Measurements from ENCODE around the gene ALDH1A2. TPM values are rescaled to one million over a fixed set of nuclear protein-coding genes. Genes with fewer than 3 reads are reported as not detected.

The ALDH1A2 gene
- total RNA-seq, 1 donor from 2014 or later, result 6.1 TPM

DNA sequence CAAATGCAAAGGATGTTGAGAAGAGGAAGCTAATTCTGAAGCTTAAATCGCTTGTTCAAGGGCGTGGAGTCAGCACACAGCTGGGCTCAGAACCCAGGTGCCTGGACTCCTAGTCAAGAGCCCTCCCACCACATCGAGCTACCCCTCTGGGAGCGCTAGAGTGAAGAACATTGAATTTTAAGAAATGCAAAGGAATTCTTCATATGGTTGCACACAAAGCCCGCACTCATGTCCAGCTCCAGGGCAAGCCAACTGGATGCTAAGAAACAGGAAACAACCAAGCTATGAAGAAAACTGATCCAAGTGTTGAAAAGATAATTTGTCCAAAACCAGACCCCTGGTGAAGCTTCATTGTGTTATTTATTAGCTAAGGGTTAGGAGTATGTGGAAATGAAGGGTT lies 122.3 kb downstream of the ALDH1A2 start:
- no peak for DNase-seq

GRCh38 chr15:57941816-57942215 lies 123.7 kb downstream of the ALDH1A2 start:
- no peak for DNase-seq

DNA sequence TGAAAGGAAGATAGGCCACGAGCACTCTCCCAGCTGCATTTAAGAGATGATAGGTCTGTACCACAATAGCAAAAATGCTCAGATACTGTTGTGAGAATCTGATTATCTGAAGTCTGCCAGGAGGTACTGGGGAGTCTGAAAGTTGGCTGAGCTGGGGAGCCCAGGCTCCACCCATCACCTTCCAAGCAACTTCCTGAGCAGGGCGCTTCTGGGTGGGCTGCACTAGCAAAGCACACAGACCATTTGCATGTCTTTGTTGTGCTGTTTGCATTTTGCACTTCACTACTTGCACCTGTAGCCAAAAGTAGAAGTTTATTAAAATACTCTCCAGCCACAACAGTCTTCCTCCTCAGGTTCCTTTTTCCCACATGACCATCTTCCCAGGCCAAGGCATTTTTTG lies 133.2 kb downstream of the ALDH1A2 start:
- no peak for DNase-seq

- no peak for DNase-seq
Observed at GRCh38 chr15:57931570-57931969, 133.9 kb downstream of the ALDH1A2 start.

GRCh38 chr15:57927091-57927631 lies 138.3 kb downstream of the ALDH1A2 start:
- no peak for DNase-seq

DNA sequence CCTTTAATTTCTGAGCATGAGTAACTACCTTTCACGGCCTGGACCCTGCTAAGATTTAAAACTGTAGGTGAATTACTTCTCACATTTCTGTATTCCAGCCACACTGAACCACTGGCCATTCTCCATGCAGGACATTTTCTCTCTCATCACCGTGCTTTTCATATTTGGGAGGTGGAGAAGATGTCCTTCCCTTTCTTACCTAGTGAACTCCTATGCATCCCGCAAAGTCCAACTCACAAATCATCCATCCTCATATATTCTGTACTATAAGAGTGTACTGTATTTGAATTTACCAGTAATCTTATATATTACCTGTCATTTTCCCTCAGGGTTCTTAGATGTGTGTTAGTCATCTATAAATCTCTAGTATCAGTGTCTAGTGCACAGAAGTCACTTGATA lies 139.9 kb downstream of the ALDH1A2 start:
- no peak for DNase-seq

- DNase-seq, result no peak
Observed at GRCh38 chr15:57924598-57924997, 140.9 kb downstream of the ALDH1A2 start.

DNA sequence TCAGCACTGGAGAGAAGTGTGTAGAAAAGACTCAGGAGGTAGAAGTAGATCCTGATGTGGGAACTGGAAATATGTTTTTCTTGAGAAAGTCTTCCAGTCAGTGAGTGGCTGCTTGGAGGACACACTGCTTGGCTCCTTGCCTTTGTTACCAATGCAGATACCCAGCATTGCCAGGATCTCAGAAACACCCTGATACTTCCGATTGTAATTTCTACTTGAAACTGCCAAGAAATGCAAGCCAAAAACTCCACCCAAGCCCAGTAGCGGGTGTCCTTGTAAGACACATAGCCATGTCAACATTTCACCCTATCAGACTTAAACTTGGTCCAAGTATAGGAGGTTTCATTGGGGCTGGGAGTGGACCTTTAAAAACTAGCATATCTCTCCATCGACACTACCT lies 141.8 kb downstream of the ALDH1A2 start:
- DNase-seq, result no peak

DNA sequence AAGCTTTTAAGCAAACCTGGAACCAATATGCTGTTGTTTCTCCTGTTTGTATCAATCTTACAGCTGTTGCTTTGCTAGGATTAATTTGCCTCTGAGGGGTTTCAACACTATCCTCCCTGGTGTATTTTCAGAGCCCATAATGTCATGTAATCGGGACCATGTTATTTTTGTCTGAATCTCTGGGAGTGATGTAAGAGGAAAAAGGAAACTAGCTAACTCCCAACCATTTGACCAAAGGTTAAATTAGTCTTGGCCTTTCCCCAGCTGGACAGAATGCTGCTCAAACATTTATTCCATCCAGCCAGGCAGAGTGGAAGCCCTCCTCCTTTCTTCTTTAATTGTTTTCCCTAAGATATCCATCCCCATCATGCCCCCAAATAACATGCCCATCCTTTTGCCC lies 142.2 kb downstream of the ALDH1A2 start:
- DNase-seq, result no peak

DNA sequence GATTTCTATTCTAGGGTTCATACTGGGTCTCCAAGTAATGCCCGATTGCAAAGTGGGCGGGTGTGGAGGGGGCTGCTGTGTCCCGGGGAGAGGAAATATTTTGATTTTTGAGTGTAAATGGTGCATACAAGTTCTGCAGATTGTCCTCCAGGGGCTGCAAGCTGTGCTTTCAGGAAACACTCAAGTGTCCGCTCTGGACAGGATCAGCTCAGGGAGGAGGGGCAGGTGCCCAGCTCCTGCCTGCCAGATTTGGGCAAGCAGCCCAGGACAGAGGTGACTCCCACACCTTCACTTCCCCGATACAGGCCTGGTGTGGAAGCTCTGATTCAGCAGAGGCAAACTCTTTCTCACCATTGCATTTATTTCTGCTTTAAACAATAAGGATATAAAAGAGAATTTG lies 142.7 kb downstream of the ALDH1A2 start:
- DNase-seq, result no peak

DNA sequence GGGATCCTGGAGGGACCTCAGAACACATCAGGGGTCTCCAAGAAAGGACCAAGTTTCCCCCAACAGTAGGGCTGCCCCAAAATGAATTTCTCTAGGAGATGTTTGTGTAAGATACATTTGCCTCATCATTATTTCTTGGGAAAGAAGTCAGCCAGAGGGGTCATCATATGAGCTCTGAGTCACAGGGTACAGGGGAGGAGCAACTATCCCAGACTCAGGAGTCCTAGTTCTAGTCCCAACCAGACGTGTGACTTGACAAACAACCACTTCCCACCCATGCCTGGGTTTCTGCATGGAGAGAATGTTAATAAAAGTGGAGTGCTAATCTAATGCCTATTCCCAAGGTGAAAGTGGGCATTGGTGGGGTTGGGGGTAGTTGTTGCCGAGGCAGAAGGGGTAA lies 144.1 kb downstream of the ALDH1A2 start:
- DNase-seq, result no peak

DNA sequence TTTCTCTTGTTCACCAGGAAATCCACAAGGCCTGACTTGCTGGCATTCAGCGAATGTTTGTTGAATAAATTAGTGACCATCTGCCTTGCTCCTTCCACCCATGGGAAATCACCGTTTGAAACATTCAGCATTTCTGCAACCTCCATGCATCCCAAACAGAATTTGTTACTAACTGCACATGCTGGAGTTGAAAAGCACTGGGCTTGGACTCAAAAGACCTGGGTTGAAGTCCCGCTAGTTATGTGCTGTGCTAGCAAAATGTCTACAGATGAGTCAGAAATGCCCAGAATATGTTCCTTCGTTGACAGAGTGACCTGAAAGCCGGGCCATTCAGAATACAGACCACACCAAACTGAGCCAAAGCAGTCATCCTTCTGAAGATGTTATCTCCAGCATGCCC lies 144.6 kb downstream of the ALDH1A2 start:
- DNase-seq, result no peak

DNA sequence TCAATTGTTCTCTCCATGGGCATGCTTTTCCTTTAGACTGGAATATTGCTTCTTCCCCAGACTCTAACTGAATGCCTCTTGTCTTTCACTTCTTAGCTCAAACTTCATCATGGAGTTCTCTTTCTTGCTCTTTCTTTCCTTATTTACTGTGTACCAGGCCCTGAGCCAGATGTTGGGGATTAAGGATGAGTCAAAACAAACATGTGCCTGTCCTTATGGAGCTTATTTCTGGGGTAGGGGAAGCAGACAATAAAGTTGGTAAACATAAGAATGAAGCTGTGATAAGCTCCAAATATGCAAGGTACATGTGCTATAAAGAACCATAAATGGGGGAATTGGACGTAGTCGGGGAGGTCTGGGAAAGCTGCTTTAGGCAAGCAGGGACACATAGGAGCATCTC lies 145.8 kb downstream of the ALDH1A2 start:
- no peak for DNase-seq

- DNase-seq, result no peak
Observed at GRCh38 chr15:57917998-57918397, 147.5 kb downstream of the ALDH1A2 start.

DNA sequence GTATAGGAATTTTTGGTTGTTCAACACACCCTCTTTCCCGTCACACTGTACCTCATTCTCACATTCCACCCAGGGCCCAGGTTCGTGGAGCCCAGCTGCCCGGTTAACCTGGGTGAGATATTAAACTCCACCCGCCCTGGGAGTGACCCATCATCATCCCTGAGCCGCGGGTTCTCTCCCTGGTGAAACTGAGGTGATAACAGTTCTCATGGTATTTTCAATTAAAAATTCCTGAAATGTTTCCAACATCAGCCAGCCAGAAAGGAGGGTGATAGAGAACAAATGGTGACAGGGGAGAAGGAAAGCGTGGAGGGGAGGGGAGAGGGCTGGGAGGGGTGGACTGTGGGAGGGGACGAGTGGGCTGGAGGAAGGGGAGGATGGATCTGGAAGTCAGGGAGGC lies 148.8 kb downstream of the ALDH1A2 start:
- no peak for DNase-seq

DNA sequence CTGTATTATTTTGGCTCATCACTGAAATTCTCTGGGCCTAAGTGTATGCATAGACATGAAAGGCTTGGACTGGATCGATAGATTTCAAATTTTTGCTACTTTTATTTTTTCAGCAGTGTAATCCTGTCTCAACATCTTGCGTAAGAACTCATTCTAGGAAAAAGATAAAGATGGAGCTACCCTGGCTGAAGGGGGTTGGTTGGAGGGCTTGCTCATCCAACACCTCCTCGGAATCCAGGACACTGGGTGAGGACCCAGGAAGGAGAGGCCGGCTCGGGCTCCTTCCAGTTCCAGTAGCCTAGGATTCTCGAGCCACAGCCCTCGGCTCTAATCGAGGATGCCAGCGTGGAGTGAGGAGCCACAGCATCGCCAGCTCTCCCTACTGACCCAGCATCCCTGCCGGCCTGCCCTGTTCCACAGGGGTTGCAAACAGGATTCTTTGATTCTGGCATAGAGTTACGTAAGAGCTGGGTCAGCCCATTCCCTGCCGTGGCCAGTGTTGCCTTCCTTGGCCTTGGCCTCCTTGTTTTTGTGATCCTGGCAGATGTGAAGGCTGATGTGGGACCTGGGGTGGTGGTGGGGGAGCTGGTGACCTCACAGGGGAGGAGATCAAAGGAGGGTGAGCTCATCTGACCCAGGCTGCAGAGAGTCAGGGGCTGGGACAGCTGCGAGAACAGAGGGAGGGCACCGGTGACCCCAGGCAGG lies 149.5 kb downstream of the ALDH1A2 start:
- DNase-seq, result no peak

- DNase-seq, result no peak
Observed at GRCh38 chr15:57914350-57915055, 151.0 kb downstream of the ALDH1A2 start.

- DNase-seq, result no peak
Observed at GRCh38 chr15:57911247-57911646, 154.3 kb downstream of the ALDH1A2 start.

DNA sequence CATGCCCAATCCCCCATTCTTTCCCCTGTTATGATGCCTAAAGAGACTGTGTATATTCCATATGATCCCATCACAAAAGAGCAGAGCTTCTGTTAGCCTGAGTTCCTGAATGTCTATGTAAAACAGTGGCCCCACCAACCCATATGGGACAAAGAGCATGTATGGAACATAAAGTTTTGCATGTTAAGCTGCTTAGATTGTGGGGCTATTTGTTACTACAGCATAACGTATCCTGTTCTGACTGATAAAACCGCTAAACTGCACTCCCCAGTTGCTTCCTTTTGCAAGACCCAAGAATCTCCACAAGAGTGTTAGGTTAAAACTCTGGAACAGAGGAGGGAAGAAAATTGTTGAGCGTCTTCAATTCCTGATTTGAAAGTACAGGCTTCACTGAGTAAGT lies 154.8 kb downstream of the ALDH1A2 start:
- no peak for DNase-seq

GRCh38 chr15:57909388-57909787 lies 156.1 kb downstream of the ALDH1A2 start:
- DNase-seq, result no peak

DNA sequence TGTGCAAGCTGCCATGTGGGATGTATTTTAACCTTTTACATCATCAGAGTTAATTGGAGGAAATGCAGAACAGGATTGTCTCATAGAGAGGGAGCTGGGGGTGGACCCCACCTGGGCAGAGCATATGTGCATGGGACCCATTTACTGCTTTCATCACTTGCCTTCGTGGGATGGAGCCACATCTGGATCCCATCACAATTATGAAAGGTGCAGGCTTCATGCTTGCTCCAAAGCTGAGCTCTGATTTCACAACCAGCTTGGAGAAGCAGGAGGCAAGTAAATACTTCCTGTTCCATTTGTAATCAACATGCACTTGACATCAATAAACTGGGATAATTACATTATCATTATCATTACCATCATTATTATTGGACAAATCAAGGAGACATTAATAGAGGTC lies 161.9 kb downstream of the ALDH1A2 start:
- DNase-seq, result no peak

All from occipital lobe (tissue), 2 donors.